Right lobe of liver (tissue), 4 donors: ENCODE data around the gene GABBR1.

Experiments
- CTCF ChIP-seq, 4 donors: fragments of 200-600 bp in 3 of 4; fragments of 450-650 bp in 1 of 4; IDR thresholded peaks; one replicate each; pipeline versions ENCODE4 v1.5.1 to v1.8.0; 2016 to 2022; ENCODE audit warnings: antibody characterized with exemption in 4 of 4, mild to moderate bottlenecking in 2 of 4
- POLR2A ChIP-seq: fragments of 450-650 bp; IDR thresholded peaks from one replicate; pipeline ENCODE4 v1.6.1; 2017; ENCODE audit warnings: antibody characterized with exemption, mild to moderate bottlenecking
- donor health status: DM: no; HTN: no; CAD: no.
- donor health status: DM: no; HTN: no; CAD: no.
- donor health status: DM: no; HTN: yes; CAD: no.

- TF ChIP-seq CTCF (IDR thresholded peaks at IDR 0.05): no peak
- peak; percentile 16 for TF ChIP-seq POLR2A
Measured at GRCh38 chr6:29632789-29633533, at the start of gene GABBR1.
